Fibroblast of lung (primary cell): ENCODE results near the gene AKAP6. TPM values are rescaled to one million over a fixed set of nuclear protein-coding genes. Genes with fewer than 3 reads are reported as not detected.

Source experiments
- DNase-seq, 2 donors: peaks; one replicate each; pipeline versions ENCODE4 v3.0.0 to v3.0.0-alpha.2; 2010; ENCODE audit warnings: low read depth in 2 of 2
- H2AFZ ChIP-seq: 2 replicates; pipeline ENCODE4 v1.5.1; 2012; ENCODE audit warnings: low read length, control low read depth, inconsistent platforms
- H3K27ac ChIP-seq: 2 replicates; pipeline ENCODE4 v1.5.1; 2011; ENCODE audit warnings: low read length, control low read depth; ENCODE audit not compliant: insufficient read depth
- H3K27me3 ChIP-seq: 2 replicates; pipeline ENCODE4 v1.5.1; 2011; ENCODE audit warnings: mild to moderate bottlenecking, low read length; ENCODE audit not compliant: control insufficient read depth, insufficient read depth
- H3K36me3 ChIP-seq: 2 replicates; pipeline ENCODE4 v1.5.1; 2011; ENCODE audit warnings: low read length; ENCODE audit not compliant: control insufficient read depth, insufficient read depth
- H3K4me1 ChIP-seq: 2 replicates; pipeline ENCODE4 v1.5.1; 2011; ENCODE audit warnings: low read length; ENCODE audit not compliant: control insufficient read depth, insufficient read depth; ENCODE audit errors: extremely low read depth
- H3K4me2 ChIP-seq: 2 replicates; pipeline ENCODE4 v1.5.1; 2011; ENCODE audit warnings: low read length, control low read depth; ENCODE audit not compliant: insufficient read depth; ENCODE audit errors: extremely low read depth
- H3K4me3 ChIP-seq, 4 experiments: fragments of 200-600 bp in 1 of 4; sonication (generic) in 1 of 4; replicated peaks in 1 of 4; 2 replicates each; pipeline ENCODE4 v1.5.1; 2011 to 2016; ENCODE audit warnings: low read length in 4 of 4, low read depth in 3 of 4, mild to moderate bottlenecking in 3 of 4, control low read depth in 2 of 4, inconsistent platforms in 1 of 4, mixed read lengths in 1 of 4; ENCODE audit not compliant: insufficient read depth in 1 of 4; ENCODE audit errors: control extremely low read depth in 1 of 4
- H3K79me2 ChIP-seq: 2 replicates; pipeline ENCODE4 v1.5.1; 2012; ENCODE audit warnings: mild to moderate bottlenecking, low read length, inconsistent platforms; ENCODE audit not compliant: control insufficient read depth, insufficient read depth
- H3K9ac ChIP-seq: 2 replicates; pipeline ENCODE4 v1.5.1; 2011; ENCODE audit warnings: mild to moderate bottlenecking, low read length, control low read depth; ENCODE audit not compliant: insufficient read depth
- H3K9me3 ChIP-seq: 2 replicates; pipeline ENCODE4 v1.5.1; 2012; ENCODE audit warnings: low read depth, low read length; ENCODE audit not compliant: control insufficient read depth, insufficient read depth
- H4K20me1 ChIP-seq: 2 replicates; pipeline ENCODE4 v1.5.1; 2011; ENCODE audit warnings: low read length; ENCODE audit not compliant: control insufficient read depth, insufficient read depth; ENCODE audit errors: extremely low read depth
- EZH2 ChIP-seq: IDR thresholded peaks from 2 replicates; pipeline ENCODE4 v1.5.1; 2012; ENCODE audit warnings: low read length, control low read depth, mild to moderate bottlenecking; ENCODE audit errors: missing control alignments
- polyA plus RNA-seq, 2 donors: library from polyadenylated mRNA; depleted of rRNA in 1 of 2; stranded (reverse) in 1 of 2; unstranded in 1 of 2; fragments of >200 nt; gene quantifications; 2 replicates each; pipeline ENCODE4 v1.2.1, GENCODE V29; 2011 to 2012; ENCODE audit warnings: missing spikeins in 1 of 2
- total RNA-seq: library from RNA; depleted of rRNA; stranded (reverse); fragments of >200 nt; gene quantifications from 2 replicates; pipeline ENCODE4 v1.2.1, GENCODE V29; 2014
- TF ChIP-seq, protein P1 (sequence below), 2 donors: IDR thresholded peaks in 1 of 2; conservative IDR thresholded peaks in 1 of 2; 1 replicate in 1 of 2; 2 replicates in 1 of 2; pipeline ENCODE4 v1.5.1; 2011 to 2012; ENCODE audit warnings: low read length in 2 of 2, control low read depth in 1 of 2, inconsistent platforms in 1 of 2, low read depth in 1 of 2, mild to moderate bottlenecking in 1 of 2

The AKAP6 gene
- total and polyA plus RNA-seq, 2 donors (not counting 1 experiment from before 2014, with no cell fraction given) = 3.3 to 10.9 TPM

DNA sequence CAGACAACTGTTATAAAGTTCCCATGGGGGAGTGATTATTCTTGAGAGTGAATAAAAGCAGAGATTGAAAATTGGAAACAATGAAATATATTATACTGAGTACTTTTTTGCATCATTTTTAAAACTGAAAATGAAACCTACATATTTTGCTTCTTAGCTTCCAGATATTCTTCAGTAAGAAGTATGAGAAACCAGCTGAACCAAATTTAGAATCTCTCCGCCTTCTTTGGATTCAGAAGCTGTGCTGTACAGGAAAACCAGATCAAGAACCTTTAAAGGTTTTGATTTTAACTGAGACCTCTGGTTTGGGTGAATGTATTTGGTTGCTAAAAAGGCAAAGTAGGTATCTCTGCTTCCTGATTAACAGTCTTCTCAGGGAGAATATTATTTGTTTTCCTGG is 109.4 kb downstream of the AKAP6 start:
- no peak overlapping the region for H2AFZ ChIP-seq
- TF ChIP-seq EZH2 = no peak
- TF ChIP-seq, protein P1, sequence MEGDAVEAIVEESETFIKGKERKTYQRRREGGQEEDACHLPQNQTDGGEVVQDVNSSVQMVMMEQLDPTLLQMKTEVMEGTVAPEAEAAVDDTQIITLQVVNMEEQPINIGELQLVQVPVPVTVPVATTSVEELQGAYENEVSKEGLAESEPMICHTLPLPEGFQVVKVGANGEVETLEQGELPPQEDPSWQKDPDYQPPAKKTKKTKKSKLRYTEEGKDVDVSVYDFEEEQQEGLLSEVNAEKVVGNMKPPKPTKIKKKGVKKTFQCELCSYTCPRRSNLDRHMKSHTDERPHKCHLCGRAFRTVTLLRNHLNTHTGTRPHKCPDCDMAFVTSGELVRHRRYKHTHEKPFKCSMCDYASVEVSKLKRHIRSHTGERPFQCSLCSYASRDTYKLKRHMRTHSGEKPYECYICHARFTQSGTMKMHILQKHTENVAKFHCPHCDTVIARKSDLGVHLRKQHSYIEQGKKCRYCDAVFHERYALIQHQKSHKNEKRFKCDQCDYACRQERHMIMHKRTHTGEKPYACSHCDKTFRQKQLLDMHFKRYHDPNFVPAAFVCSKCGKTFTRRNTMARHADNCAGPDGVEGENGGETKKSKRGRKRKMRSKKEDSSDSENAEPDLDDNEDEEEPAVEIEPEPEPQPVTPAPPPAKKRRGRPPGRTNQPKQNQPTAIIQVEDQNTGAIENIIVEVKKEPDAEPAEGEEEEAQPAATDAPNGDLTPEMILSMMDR (conservative IDR thresholded peaks at IDR 0.05 in 1 of 2, IDR thresholded peaks at IDR 0.05 in 1 of 2; ENCODE audit: low read depth in 1 of 2, low read length in 2 of 2) = no peak

GRCh38 chr14:32443890-32444661 is 115.0 kb downstream of the AKAP6 start:
- no peak overlapping the region for H3K4me3 ChIP-seq
- H3K4me1 ChIP-seq = no peaks in the 10 kb centered on the region
- TF ChIP-seq, protein P1 (conservative IDR thresholded peaks at IDR 0.05 in 1 of 2, IDR thresholded peaks at IDR 0.05 in 1 of 2; ENCODE audit: low read depth in 1 of 2, low read length in 2 of 2) = no peak
- no peak for TF ChIP-seq EZH2
- H3K9ac ChIP-seq = no peak overlapping the region
- no peaks in the 10 kb centered on the region for H3K79me2 ChIP-seq
- H3K36me3 ChIP-seq = no peaks in the 10 kb centered on the region
- H3K27ac ChIP-seq = no peak overlapping the region
- no peaks in the 10 kb centered on the region for H3K27me3 ChIP-seq
- H4K20me1 ChIP-seq = no peaks in the 10 kb centered on the region
- H2AFZ ChIP-seq = no peak overlapping the region
- H3K9me3 ChIP-seq = no peaks in the 10 kb centered on the region
- H3K4me2 ChIP-seq = no peak overlapping the region
- no peak for DNase-seq

More for the DNA sequence above, 109.4 kb downstream of the AKAP6 start:
- Histone ChIP-seq H3K36me3 (no peaks in the 10 kb centered on the region), H3K79me2 (no peaks in the 10 kb centered on the region), H3K4me3 (no peak overlapping the region), H3K27me3 (no peaks in the 10 kb centered on the region), H4K20me1 (no peaks in the 10 kb centered on the region), H3K9ac (no peak overlapping the region), H3K9me3 (no peaks in the 10 kb centered on the region), H3K4me1 (no peaks in the 10 kb centered on the region), H3K4me2 (no peak overlapping the region), H3K27ac (no peak overlapping the region)
- DNase-seq = no peak

GRCh38 chr14:32447371-32447770 is 118.3 kb downstream of the AKAP6 start:
- no peak overlapping the region for H3K4me3 ChIP-seq
- no peaks in the 10 kb centered on the region for H3K79me2 ChIP-seq
- H3K27me3 ChIP-seq = no peaks in the 10 kb centered on the region
- no peak for DNase-seq
- H3K36me3 ChIP-seq = no peaks in the 10 kb centered on the region
- no peaks in the 10 kb centered on the region for H4K20me1 ChIP-seq
- no peaks in the 10 kb centered on the region for H3K9me3 ChIP-seq
- H2AFZ ChIP-seq = no peak overlapping the region
- H3K4me2 ChIP-seq = no peak overlapping the region
- no peak overlapping the region for H3K27ac ChIP-seq
- H3K4me1 ChIP-seq = no peaks in the 10 kb centered on the region
- TF ChIP-seq EZH2 = no peak
- TF ChIP-seq, protein P1 (conservative IDR thresholded peaks at IDR 0.05 in 1 of 2, IDR thresholded peaks at IDR 0.05 in 1 of 2; ENCODE audit: low read depth in 1 of 2, low read length in 2 of 2) = no peak
- no peak overlapping the region for H3K9ac ChIP-seq
